SK-N-SH (cell line): ENCODE results near the gene CUX1. TPM values are rescaled to one million over a fixed set of nuclear protein-coding genes. Genes with fewer than 3 reads are reported as not detected.

ENCODE experiments used
- CTCF ChIA-PET: fragments of 300-600, 350-600 bp; formaldehyde crosslinking; extraction: SDS; loops from one replicate; lab custom pipeline; 2021; lab: Yijun Ruan, JAX
- POLR2A ChIA-PET: fragments of 350-600 bp; sonication (Branson Sonifier 250); formaldehyde crosslinking; extraction: SDS; loops from one replicate; lab custom pipeline; 2020; ENCODE audit warnings: antibody characterized with exemption, inconsistent platforms; lab: Yijun Ruan, JAX
- DNase-seq: peaks from one replicate; pipeline ENCODE4 v3.0.0; 2012
- H2AFZ ChIP-seq: fragments of 200-600 bp; sonication (generic); 2 replicates; pipeline ENCODE4 v1.8.1; 2016; ENCODE audit warnings: antibody characterized with exemption, mild to moderate bottlenecking, low read depth
- H3F3A ChIP-seq: fragments of 200-600 bp; sonication (generic); replicated peaks from 2 replicates; pipeline ENCODE3; 2016; ENCODE audit warnings: antibody characterized with exemption, mild to moderate bottlenecking; ENCODE audit not compliant: insufficient read depth
- H3K27ac ChIP-seq, 2 experiments: fragments of 200-500 bp in 1 of 2; fragments of 200-600 bp in 1 of 2; sonication (Bioruptor generic) in 1 of 2; sonication (generic), shearing (Covaris generic) in 1 of 2; 2 replicates each; pipeline versions ENCODE4 v1.5.1 to v1.6.1; 2014 to 2016; ENCODE audit warnings: low read depth in 2 of 2, inconsistent platforms in 1 of 2, low read length in 1 of 2, mild to moderate bottlenecking in 1 of 2, mixed read lengths in 1 of 2
- H3K27me3 ChIP-seq: fragments of 200-600 bp; sonication (generic), shearing (Covaris generic); 2 replicates; pipeline ENCODE4 v1.6.1; 2016; ENCODE audit warnings: mixed run types; ENCODE audit not compliant: insufficient read depth
- H3K36me3 ChIP-seq, 2 experiments: fragments of 200-500 bp in 1 of 2; fragments of 200-600 bp in 1 of 2; sonication (Bioruptor generic) in 1 of 2; sonication (generic) in 1 of 2; replicated peaks in 1 of 2; 2 replicates each; pipeline versions ENCODE3 to v1.5.1; 2014 to 2016; ENCODE audit warnings: low read length in 1 of 2, mild to moderate bottlenecking in 1 of 2; ENCODE audit not compliant: insufficient read depth in 2 of 2, control insufficient read depth in 1 of 2
- H3K4me1 ChIP-seq, 2 experiments: fragments of 200-500 bp in 1 of 2; fragments of 200-600 bp in 1 of 2; sonication (Bioruptor generic) in 1 of 2; sonication (generic), shearing (Covaris generic) in 1 of 2; 2 replicates each; pipeline versions ENCODE4 v1.5.1 to v1.6.1; 2014 to 2016; ENCODE audit warnings: low read depth in 1 of 2, low read length in 1 of 2, mixed run types in 1 of 2; ENCODE audit not compliant: insufficient read depth in 2 of 2, control insufficient read depth in 1 of 2
- H3K4me2 ChIP-seq: fragments of 200-600 bp; sonication (generic), shearing (Covaris generic); 2 replicates; pipeline ENCODE4 v1.6.1; 2017; ENCODE audit warnings: mixed run types
- H3K4me3 ChIP-seq, 2 experiments: fragments of 200-500 bp in 1 of 2; fragments of 200-600 bp in 1 of 2; sonication (Bioruptor generic) in 1 of 2; sonication (generic), shearing (Covaris generic) in 1 of 2; 2 replicates each; pipeline versions ENCODE4 v1.5.1 to v1.8.1; 2014 to 2016; ENCODE audit warnings: low read depth in 2 of 2, inconsistent platforms in 1 of 2, low read length in 1 of 2, mild to moderate bottlenecking in 1 of 2, mixed read lengths in 1 of 2, moderate library complexity in 1 of 2
- H3K79me2 ChIP-seq: fragments of 200-600 bp; sonication (generic); 2 replicates; pipeline ENCODE4 v1.8.1; 2017; ENCODE audit warnings: mild to moderate bottlenecking; ENCODE audit not compliant: insufficient read depth
- H3K9ac ChIP-seq: fragments of 200-600 bp; sonication (generic); 2 replicates; pipeline ENCODE4 v1.6.1; 2017; ENCODE audit warnings: mixed run types
- H3K9me2 ChIP-seq: fragments of 200-600 bp; sonication (generic); 2 replicates; pipeline ENCODE4 v1.6.1; 2017; ENCODE audit warnings: mixed run types
- H3K9me3 ChIP-seq: fragments of 200-600 bp; sonication (generic); 2 replicates; pipeline ENCODE4 v1.6.1; 2017; ENCODE audit warnings: mixed run types, mild to moderate bottlenecking, moderate library complexity
- H4K20me1 ChIP-seq: fragments of 200-600 bp; sonication (generic); 2 replicates; pipeline ENCODE4 v1.6.1; 2017; ENCODE audit warnings: mild to moderate bottlenecking, mixed run types; ENCODE audit not compliant: insufficient read depth
- CHD2 ChIP-seq: fragments of 150-350 bp; IDR thresholded peaks from 2 replicates; pipeline ENCODE4 v1.6.1; 2018; ENCODE audit warnings: low read length; ENCODE audit not compliant: partially characterized antibody
- CTCF ChIP-seq: fragments of 200-600 bp; sonication (generic); IDR thresholded peaks from 2 replicates; pipeline ENCODE4 v1.6.1; 2017; ENCODE audit warnings: antibody characterized with exemption, mild to moderate bottlenecking, moderate library complexity
- ELF1 ChIP-seq: IDR thresholded peaks from 2 replicates; pipeline ENCODE4 v1.4.0; 2012
- EZH2phosphoT487 ChIP-seq: fragments of 200-600 bp; sonication (generic); IDR thresholded peaks from 2 replicates; pipeline ENCODE4 v1.6.1; 2017; ENCODE audit warnings: low read depth, mixed run types, mild to moderate bottlenecking, antibody characterized with exemption, moderate library complexity, borderline replicate concordance
- FOSL2 ChIP-seq: IDR thresholded peaks from 2 replicates; pipeline ENCODE4 v1.4.0; 2012; ENCODE audit warnings: low read depth, mild to moderate bottlenecking, moderate library complexity, borderline replicate concordance
- FOXJ3 ChIP-seq: sonication (generic); formaldehyde crosslinking; IDR thresholded peaks from 2 replicates; pipeline ENCODE4 v1.5.1; 2020; ENCODE audit warnings: mild to moderate bottlenecking, missing genetic modification reagents
- FOXM1 ChIP-seq: IDR thresholded peaks from 2 replicates; pipeline ENCODE4 v1.4.0; 2012; ENCODE audit warnings: low read depth, mild to moderate bottlenecking
- GABPA ChIP-seq: IDR thresholded peaks from 2 replicates; pipeline ENCODE4 v1.4.0; 2012; ENCODE audit warnings: low read depth, mild to moderate bottlenecking
- JUND ChIP-seq: IDR thresholded peaks from 2 replicates; pipeline ENCODE4 v1.4.0; 2012
- MXI1 ChIP-seq: IDR thresholded peaks from 2 replicates; pipeline ENCODE4 v1.6.1; 2012; ENCODE audit warnings: mild to moderate bottlenecking, low read depth, low read length, improper control_type of control experiment
- POLR2AphosphoS5 ChIP-seq: IDR thresholded peaks from 2 replicates; pipeline ENCODE4 v1.6.1; 2012; ENCODE audit warnings: low read depth, low read length
- RCOR1 ChIP-seq: fragments of 150-350 bp; IDR thresholded peaks from 2 replicates; pipeline ENCODE4 v1.6.1; 2017; ENCODE audit warnings: antibody characterized with exemption, low read length
- RFX5 ChIP-seq: IDR thresholded peaks from 2 replicates; pipeline ENCODE4 v1.6.1; 2012; ENCODE audit warnings: mild to moderate bottlenecking, improper control_type of control experiment, low read length
- SIN3A ChIP-seq: IDR thresholded peaks from 2 replicates; pipeline ENCODE4 v1.6.1; 2012; ENCODE audit warnings: low read depth, mild to moderate bottlenecking, low read length, moderate library complexity, borderline replicate concordance
- SMC3 ChIP-seq: IDR thresholded peaks from 2 replicates; pipeline ENCODE4 v1.6.1; 2012; ENCODE audit warnings: low read depth, low read length, improper control_type of control experiment
- TAF1 ChIP-seq: IDR thresholded peaks from 2 replicates; pipeline ENCODE4 v1.6.1; 2012; ENCODE audit warnings: low read depth, mild to moderate bottlenecking, low read length, moderate library complexity, borderline replicate concordance
- TCF12 ChIP-seq: IDR thresholded peaks from 2 replicates; pipeline ENCODE4 v1.4.0; 2012
- TEAD4 ChIP-seq: IDR thresholded peaks from 2 replicates; pipeline ENCODE4 v1.4.0; 2012; ENCODE audit warnings: mild to moderate bottlenecking, borderline replicate concordance; ENCODE audit not compliant: insufficient read depth
- USF2 ChIP-seq: fragments of 150-350 bp; IDR thresholded peaks from 2 replicates; pipeline ENCODE4 v1.6.1; 2017; ENCODE audit warnings: antibody characterized with exemption, low read length, low read depth, borderline replicate concordance
- YY1 ChIP-seq: IDR thresholded peaks from 2 replicates; pipeline ENCODE4 v1.4.0; 2012; ENCODE audit warnings: low read depth, mild to moderate bottlenecking
- ZBTB33 ChIP-seq: IDR thresholded peaks from 2 replicates; pipeline ENCODE4 v1.4.0; 2012; ENCODE audit warnings: low read depth, borderline replicate concordance
- WGBS: methylation state at CpG from one replicate; pipeline ENCODE4 v1.1.6; 2017; ENCODE audit warnings: low lambda C conversion rate; 5-methylcytosine and 5-hydroxymethylcytosine counted together
- polyA plus RNA-seq, 3 experiments: library from polyadenylated mRNA; depleted of rRNA; stranded (reverse); fragments of >200 nt; gene quantifications; 2 replicates each; pipeline ENCODE4 v1.2.3, GENCODE V29; 2012

The CUX1 gene
- polyA plus RNA-seq, 1 of the 3 experiments (the other 2 are of a cell fraction), result 68.6 TPM

- Histone ChIP-seq H3K4me2 (no peak overlapping the region), H2AFZ (no peak overlapping the region), H3K9ac (no peak overlapping the region), H3K27me3 (no peaks in the 10 kb centered on the region), H3K79me2 (peaks cover 28% of the 10 kb centered on the region), H3K9me3 (no peaks in the 10 kb centered on the region), H4K20me1 (peaks cover 1% of the 10 kb centered on the region; the same call in 1 of the 2 replicates), H3K4me3 (no peak overlapping the region), H3K27ac (no peak overlapping the region), H3F3A (no peaks in the 10 kb centered on the region), H3K9me2 (no peaks in the 10 kb centered on the region), H3K4me1 (peaks cover 0 to 30% of the 10 kb centered on the region in 2 experiments; a peak in 1 of 4 replicates), H3K36me3 (no peaks in the 10 kb centered on the region)
- ChIA-PET CTCF (interaction anchor here (1.4 kb wide), 1 partner anchor 139 kb away, joined by 3 read pairs; no protein-coding TSS in a partner anchor), POLR2A (no interaction called here)
- DNase-seq, result no peak
- TF ChIP-seq FOSL2 (no peak), POLR2AphosphoS5 (no peak), CTCF (no peak), ELF1 (no peak), SIN3A (no peak), USF2 (no peak)
- 88% methylated on average over 10 of the region's 10 CpGs for WGBS
These were observed 178.8 kb downstream of the CUX1 start for GRCh38 chr7:101996131-101996691.

GRCh38 chr7:101996876-101997275, 179.4 kb downstream of the CUX1 start:
- TF ChIP-seq RCOR1, result no peak
- no peak for TF ChIP-seq JUND
- TF ChIP-seq EZH2phosphoT487, result no peak
- no peak for TF ChIP-seq YY1
- TF ChIP-seq TAF1, result no peak
- no peak for TF ChIP-seq POLR2AphosphoS5
- TF ChIP-seq CHD2, result no peak
- TF ChIP-seq CTCF, result no peak
- no peak for TF ChIP-seq TCF12
- TF ChIP-seq GABPA, result no peak
- no peak for TF ChIP-seq FOXJ3 (CRISPR knock-in tag)
- no peak for TF ChIP-seq RFX5
- TF ChIP-seq TEAD4, result no peak
- no peak for TF ChIP-seq SMC3
- no peak for TF ChIP-seq FOXM1
- no peak for TF ChIP-seq MXI1
- TF ChIP-seq ZBTB33, result no peak
- Histone ChIP-seq H3K27ac (no peak overlapping the region), H3K36me3 (no peaks in the 10 kb centered on the region), H3K9ac (no peak overlapping the region), H3K9me3 (no peaks in the 10 kb centered on the region), H3K4me3 (no peak overlapping the region), H3K79me2 (peaks cover 23% of the 10 kb centered on the region), H2AFZ (no peak overlapping the region), H3K27me3 (no peaks in the 10 kb centered on the region), H3K9me2 (no peaks in the 10 kb centered on the region), H4K20me1 (peaks cover 7% of the 10 kb centered on the region; the same call in 1 of the 2 replicates), H3F3A (no peaks in the 10 kb centered on the region), H3K4me1 (peaks cover 0 to 30% of the 10 kb centered on the region in 2 experiments; a peak in 1 of 4 replicates), H3K4me2 (no peak overlapping the region)
- CTCF ChIA-PET, result interaction anchor here (1.4 kb wide), 1 partner anchor 139 kb away, joined by 3 read pairs; no protein-coding TSS in a partner anchor
- POLR2A ChIA-PET, result no interaction called here
- WGBS, result 99% methylated on average over 16 of the region's 16 CpGs
- no peak for DNase-seq
